Endothelial cell of umbilical vein (primary cell): ENCODE measurements around the gene PPBP.

Source experiments
- EZH2 ChIP-seq: IDR thresholded peaks from 2 replicates; pipeline ENCODE4 v1.6.1; 2012; ENCODE audit warnings: borderline replicate concordance, low read depth, mild to moderate bottlenecking, moderate library complexity, low read length, inconsistent platforms; ENCODE audit not compliant: severe bottlenecking
- GATA2 ChIP-seq: IDR thresholded peaks from 2 replicates; pipeline ENCODE4 v1.7.0; 2011; ENCODE audit warnings: low read depth, mild to moderate bottlenecking, moderate library complexity, mixed read lengths, low read length; ENCODE audit not compliant: insufficient read length, insufficient read depth
- JUN ChIP-seq: IDR thresholded peaks from 2 replicates; pipeline ENCODE4 v1.6.1; 2011; ENCODE audit warnings: borderline replicate concordance, low read depth; ENCODE audit not compliant: insufficient read length, insufficient read depth
- MAX ChIP-seq: IDR thresholded peaks from 2 replicates; pipeline ENCODE4 v1.6.1; 2011; ENCODE audit not compliant: insufficient read depth, insufficient read length
- MYC ChIP-seq: IDR thresholded peaks from one replicate; pipeline ENCODE4 v1.6.1; 2011; ENCODE audit warnings: mild to moderate bottlenecking, low read depth, low read length
- POLR2A ChIP-seq: IDR thresholded peaks from 2 replicates; pipeline ENCODE4 v1.6.1; 2012; ENCODE audit warnings: low read depth, mild to moderate bottlenecking, control low read depth, low read length
- POLR2AphosphoS5 ChIP-seq: IDR thresholded peaks from 2 replicates; pipeline ENCODE4 v1.6.1; 2012; ENCODE audit warnings: low read depth, mild to moderate bottlenecking, control low read depth, low read length, moderate library complexity; ENCODE audit not compliant: insufficient read depth
- TF ChIP-seq, protein P1 (sequence below), 2 donors: IDR thresholded peaks; 1 replicate in 1 of 2; 2 replicates in 1 of 2; pipeline ENCODE4 v1.5.1; 2011; ENCODE audit warnings: low read length in 2 of 2, mild to moderate bottlenecking in 2 of 2, moderate library complexity in 2 of 2, control low read depth in 1 of 2, inconsistent platforms in 1 of 2, low read depth in 1 of 2; ENCODE audit not compliant: insufficient read depth in 1 of 2; ENCODE audit errors: extremely low read depth in 1 of 2

- TF ChIP-seq EZH2 (no peak), POLR2A (no peak), GATA2 (no peak), POLR2AphosphoS5 (no peak), MAX (no peak), MYC (no peak), JUN (no peak)
- TF ChIP-seq, protein P1, sequence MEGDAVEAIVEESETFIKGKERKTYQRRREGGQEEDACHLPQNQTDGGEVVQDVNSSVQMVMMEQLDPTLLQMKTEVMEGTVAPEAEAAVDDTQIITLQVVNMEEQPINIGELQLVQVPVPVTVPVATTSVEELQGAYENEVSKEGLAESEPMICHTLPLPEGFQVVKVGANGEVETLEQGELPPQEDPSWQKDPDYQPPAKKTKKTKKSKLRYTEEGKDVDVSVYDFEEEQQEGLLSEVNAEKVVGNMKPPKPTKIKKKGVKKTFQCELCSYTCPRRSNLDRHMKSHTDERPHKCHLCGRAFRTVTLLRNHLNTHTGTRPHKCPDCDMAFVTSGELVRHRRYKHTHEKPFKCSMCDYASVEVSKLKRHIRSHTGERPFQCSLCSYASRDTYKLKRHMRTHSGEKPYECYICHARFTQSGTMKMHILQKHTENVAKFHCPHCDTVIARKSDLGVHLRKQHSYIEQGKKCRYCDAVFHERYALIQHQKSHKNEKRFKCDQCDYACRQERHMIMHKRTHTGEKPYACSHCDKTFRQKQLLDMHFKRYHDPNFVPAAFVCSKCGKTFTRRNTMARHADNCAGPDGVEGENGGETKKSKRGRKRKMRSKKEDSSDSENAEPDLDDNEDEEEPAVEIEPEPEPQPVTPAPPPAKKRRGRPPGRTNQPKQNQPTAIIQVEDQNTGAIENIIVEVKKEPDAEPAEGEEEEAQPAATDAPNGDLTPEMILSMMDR (IDR thresholded peaks at IDR 0.05; ENCODE audit: extremely low read depth in 1 of 2, insufficient read depth in 1 of 2, low read depth in 1 of 2, low read length in 2 of 2) = no peak
Observed at GRCh38 chr4:73948990-73949706, 38.8 kb downstream of the PPBP start.
